Activated T-cell treated with anti-CD3 and anti-CD28 coated beads, Interleukin-2, amount 50 U/mL, for 48 hours (primary cell): ENCODE measurements around the gene PNPLA6.
"Not testable (repeated sequence)": the region's sequence is repeated elsewhere in the genome, so short reads cannot be mapped to it uniquely, and the experiment has no call there.

Experiments used
- DNase-seq, 2 experiments: peaks; one replicate each; pipeline ENCODE4 v3.0.0-alpha.2; 2020

The PNPLA6 gene

DNA sequence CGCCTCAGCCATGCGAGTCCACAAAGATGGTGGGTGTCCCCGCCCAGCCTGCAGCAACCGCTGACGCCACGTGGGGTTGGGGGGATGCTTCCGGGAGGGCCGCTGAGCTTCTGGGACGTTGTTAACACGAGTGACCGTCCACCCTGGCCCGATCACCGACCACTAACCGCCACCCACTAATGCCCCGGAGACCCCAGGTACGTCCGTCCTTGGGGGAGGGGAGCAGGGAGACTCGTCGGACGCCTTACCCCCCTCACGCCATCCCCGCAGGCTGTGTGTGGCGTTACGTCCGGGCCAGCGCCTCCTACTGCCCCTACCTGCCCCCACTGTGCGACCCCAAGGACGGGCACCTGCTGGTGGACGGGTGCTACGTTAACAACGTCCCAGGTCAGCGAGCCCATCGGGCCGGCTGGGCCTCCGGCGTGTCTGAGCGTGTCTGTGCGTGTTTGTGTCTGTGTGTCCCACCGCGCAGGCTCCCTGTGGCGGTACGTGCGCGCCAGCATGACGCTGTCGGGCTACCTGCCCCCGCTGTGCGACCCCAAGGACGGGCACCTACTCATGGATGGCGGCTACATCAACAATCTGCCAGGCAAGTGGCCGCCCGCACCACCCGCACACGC lies 21.3 kb downstream of the PNPLA6 start:
- no peak for DNase-seq

DNA sequence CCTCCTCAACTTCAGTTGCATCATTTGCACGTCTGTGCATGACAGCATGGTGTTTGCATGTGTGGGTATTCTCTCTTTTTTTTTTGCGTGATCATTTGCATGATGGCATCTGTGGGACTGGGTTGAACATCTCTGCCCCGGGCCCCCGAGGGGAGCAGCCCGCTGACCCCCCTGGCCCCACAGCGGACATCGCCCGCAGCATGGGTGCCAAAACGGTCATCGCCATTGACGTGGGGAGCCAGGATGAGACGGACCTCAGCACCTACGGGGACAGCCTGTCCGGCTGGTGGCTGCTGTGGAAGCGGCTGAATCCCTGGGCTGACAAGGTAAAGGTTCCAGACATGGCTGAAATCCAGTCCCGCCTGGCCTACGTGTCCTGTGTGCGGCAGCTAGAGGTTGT lies 23.1 kb downstream of the PNPLA6 start:
- DNase-seq, result no peak

DNA sequence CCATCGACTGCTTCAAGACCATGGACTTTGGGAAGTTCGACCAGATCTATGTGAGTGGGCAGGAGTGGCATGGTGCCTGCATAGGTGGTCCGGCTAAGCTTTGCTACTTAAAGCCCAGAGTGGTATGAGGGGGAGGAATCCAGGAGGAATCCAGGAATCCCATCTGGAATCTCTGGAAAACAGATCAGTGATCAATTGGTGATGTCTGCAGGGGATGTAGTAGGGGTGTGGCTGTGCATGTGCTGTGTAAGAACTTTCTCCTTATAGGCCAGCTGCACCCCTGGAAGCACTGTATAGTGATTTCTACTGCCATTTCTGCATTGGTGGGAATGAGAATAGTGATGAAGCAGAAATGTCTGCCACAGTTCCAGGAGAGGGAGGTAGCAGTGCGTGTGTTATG lies 23.6 kb downstream of the PNPLA6 start:
- no peak for DNase-seq

DNA sequence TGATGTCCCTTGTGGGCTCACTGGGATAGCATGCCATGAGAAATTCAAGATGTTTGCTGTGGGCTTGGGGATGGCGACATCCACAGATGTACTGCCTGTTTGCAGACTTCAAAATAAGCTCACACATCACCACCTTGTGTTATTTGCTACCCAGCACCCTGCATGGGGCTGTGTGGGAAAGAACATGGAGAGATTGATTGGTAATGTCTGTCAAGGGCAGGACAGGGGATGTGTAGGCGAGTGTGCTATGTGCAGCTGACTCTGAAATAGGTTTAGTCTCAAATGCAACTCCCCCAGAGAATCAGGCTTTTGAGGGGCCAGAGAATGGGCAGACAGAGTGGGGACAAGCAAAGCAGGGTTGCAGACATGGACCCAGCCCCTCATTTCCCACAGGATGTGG lies 24.7 kb downstream of the PNPLA6 start:
- no peak for DNase-seq

DNA sequence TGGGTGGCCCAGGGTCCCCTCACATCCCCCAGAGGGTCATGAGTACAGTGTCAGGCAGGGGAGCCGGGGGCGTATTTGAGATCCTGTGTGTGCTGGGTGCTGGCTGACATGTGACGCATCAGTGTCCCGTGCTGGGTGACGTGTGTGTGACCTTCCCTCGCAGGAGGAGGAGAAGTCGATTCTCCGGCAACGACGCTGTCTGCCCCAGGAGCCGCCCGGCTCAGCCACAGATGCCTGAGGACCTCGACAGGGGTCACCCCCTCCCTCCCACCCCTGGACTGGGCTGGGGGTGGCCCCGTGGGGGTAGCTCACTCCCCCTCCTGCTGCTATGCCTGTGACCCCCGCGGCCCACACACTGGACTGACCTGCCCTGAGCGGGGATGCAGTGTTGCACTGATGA lies 25.8 kb downstream of the PNPLA6 start:
- no peak for DNase-seq

DNA sequence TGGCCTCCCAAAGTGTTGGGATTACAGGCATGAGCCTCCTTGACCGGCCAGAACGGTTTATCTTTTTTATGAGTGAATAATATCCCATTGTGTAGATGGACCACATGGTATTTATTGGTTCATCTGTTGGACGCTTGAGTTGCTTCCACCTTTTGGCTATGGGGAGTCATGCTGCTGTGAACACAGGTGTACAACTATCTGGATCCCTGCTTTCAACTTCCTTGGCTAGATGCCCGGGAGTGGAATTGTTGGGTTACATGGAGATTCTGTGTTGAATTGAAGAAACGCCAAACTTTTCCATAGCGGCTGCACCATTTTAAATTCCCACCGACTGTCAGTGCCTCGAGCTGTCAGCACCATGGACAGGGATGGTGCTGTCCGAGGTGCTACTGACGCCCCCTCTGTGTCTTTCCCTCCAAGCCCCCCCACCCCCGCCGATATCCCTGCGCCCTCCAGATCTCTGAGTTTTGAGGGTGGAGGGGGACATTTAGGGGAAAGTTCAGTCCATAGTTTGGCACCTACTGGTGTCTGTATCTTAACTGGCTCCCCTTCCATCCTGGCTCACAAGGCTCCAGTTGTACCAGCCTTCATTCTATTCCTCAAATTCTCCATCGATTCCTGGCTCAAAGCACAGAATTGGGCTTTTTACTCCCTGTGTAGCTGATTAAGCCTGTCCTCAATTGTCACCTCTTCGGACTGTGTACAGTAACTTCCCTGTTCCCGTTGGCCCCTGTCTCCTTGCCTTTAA lies 27.3 kb downstream of the PNPLA6 start:
- DNase-seq, result no peak

DNA sequence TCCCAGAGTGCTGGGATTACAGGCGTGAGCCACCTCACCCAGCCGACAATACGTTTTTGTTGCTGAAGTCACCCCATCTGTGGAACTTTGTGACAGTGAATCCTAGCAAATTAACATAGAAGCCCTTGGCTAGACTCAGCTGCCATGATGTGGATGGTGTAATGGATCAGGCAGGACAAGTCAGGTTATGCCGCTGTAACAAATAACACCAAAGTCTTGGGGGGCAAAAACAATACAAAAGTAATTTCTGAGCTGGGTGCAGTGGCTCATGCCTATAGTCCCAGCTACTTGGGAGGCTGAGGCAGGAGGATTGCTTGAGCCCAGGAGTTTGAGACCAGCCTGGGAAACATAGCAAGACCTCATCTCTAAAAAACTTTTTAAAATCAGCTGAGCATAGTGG lies 29.3 kb downstream of the PNPLA6 start:
- no peak for DNase-seq

DNA sequence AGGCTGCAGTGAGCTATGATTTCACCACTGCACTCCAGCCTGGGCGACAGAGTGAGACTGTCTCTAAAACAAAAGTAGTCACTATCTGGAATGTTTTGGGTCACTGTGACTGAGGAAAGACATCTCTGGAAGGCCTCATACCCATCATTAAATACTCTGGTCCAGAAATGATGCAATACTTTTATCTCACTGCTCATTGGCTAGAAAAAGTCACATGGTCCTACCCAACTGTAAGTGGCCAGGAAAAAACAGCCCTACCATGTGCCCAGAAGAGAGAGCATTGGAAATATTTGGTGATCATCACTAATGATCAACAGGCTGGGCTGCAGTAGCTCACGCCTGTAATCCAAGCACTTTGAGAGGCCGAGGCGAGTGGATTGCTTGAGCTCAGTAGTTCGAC lies 29.8 kb downstream of the PNPLA6 start:
- no peak for DNase-seq

DNA sequence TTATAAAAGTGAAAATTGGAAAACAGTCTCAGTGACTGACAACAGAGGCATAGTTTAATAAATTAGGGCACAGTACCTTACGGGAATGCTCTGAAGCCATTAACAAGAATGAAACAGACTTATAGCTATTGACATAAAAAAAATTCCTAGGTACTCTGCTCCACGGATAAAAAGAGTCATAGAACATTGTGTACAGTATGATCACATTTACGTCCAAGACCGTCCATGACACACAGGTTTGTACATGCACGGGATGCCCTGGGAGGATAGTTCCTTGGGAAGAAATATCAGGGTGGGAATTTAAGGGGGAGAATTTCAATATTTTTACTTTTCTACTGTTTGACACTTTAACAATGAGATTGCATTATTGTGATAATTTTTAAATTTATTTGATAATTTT lies 35.2 kb downstream of the PNPLA6 start:
- no peak for DNase-seq

DNA sequence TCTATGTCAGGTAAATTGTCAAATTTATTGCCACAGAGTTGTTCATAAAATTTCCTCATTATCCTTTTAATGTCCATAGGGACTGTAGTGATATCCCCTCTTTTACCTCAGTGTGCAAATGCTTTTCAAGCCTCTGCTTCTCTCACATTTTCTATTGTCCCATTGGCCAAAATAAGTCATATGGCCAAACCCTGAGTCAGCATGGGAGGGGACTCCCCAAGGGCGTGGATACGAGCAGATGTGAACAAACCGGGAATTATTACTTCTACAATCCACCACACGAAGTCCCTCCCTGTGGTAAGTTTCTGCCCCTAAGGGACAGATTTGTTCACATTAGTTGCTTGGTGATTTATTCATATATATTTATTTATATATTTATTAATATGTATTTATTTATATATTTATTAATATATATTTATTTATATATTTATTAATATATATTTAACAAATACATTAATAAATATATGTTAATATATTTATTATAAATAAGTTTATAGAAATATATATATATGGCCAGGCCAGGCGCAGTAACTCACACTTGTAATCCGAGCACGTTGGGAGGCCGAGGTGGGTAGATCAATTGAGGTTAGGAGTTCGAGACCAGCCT lies 40.0 kb downstream of the PNPLA6 start:
- DNase-seq, result no peak

DNA sequence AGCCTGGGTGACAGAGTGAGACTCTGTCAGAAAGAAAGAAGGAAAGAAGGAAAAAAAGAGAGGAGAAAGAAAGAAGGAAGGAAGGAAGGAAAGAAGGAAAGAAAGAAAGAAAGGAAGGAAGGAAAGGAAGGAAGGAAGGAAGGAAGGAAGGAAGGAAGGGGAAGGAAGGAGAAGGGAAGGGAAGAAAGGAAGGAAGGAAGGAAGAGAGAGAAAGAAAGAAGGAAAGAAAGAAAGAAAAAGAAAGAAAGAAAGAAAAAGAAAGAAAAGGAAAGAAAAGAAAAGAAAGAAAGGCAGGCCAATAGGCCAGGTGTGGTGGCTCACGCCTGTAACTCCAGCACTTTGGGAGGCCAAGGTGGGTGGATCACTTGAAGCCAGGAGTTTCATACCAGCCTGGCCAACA lies 41.9 kb downstream of the PNPLA6 start:
- not testable (repeated sequence) for DNase-seq

DNA sequence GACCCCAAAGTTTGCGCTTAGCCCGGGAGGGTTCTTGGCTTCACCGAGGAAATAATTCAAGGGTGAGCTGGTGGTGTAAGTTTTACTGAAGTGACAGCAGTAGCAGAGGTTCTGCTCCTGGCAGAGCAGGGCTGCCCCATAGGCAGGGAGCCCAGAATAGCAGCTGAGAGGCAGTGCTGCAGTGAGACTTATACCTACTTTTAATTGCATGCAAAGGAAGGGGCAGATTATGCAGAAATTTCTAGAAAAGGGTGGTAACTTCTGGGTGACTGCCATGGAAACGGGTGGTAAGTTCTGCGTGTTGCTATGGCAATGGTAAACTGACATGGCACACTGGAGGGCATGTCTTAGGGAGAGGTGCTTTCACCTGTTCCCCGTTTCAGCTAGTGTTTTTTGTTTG lies 42.6 kb downstream of the PNPLA6 start:
- DNase-seq, result no peak

DNA sequence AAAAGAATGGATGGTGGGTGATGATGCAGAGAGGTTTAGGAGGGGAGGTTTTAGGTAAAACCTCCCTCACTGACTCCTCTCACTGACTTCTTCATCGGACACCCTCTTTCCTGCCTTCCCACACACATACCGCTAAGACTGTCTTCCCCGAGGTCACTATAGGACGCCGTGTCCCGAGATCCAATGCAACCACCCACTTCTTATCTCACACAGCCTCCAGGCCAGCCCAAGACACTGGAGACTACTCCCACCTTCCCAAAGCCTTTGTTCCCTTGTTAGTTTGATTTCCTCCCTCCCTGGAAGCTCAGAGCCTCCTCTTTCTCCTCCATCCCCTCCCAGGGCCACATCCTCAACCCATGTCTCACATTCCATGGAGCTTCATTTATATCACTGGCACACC lies 43.7 kb downstream of the PNPLA6 start:
- DNase-seq, result no peak

DNA sequence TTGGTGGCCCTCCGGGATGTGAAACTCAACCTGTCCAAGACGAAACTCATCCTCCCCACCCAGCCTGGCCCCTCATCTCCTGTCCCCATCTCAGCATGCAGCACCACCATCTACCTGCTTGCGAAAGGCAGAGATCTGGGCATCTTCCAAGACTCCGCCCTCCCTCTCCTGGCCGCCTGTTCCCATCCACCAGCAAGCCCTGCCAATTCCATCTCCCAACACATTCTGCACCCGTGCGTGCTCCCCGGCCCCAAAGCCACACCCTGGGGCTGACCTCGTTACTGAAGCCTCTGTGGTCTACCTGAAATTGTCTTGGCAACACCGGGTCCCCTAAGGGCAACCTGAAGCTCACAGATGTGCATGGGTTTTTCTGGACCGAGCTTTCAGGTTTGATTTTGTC lies 46.9 kb downstream of the PNPLA6 start:
- no peak for DNase-seq

DNA sequence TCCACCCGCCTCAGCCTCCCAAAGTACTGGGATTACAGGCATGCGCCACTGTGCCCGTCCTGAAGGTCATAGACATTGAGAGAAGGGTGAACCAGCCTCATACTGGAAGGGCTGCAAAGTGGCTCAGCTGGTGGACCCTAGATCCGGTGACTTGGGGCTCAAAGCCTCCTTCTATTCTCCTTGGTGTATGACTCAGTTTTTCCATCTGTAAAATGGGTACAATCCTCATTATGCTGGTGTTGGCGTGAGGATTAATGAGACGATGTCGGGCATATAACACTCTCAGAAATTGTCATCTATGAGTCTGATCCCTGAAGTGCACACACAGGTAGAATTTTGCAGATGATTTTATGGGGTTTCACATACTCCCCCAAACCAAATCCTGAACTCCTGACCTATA lies 54.3 kb downstream of the PNPLA6 start:
- no peak for DNase-seq

DNA sequence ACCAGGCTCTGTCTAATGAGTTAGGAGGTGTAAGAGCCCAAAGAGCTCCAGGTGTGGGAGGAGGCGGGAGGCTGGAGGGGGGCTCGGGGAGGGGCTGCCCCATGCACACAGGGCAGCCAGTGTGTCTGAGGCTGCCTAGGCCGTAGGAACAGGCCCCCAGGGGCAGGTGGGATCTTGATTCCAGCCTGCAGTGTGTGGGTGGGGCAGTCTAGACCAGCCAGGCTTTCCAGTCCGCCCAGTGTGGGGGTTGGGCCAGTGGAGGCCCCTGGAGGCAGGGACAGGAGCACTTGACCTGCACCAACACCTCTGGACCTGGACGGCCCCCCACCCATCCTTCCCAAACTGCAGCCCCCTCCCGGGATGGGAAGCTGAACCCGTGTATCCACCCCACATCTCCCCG lies 54.7 kb downstream of the PNPLA6 start:
- DNase-seq, result no peak

DNA sequence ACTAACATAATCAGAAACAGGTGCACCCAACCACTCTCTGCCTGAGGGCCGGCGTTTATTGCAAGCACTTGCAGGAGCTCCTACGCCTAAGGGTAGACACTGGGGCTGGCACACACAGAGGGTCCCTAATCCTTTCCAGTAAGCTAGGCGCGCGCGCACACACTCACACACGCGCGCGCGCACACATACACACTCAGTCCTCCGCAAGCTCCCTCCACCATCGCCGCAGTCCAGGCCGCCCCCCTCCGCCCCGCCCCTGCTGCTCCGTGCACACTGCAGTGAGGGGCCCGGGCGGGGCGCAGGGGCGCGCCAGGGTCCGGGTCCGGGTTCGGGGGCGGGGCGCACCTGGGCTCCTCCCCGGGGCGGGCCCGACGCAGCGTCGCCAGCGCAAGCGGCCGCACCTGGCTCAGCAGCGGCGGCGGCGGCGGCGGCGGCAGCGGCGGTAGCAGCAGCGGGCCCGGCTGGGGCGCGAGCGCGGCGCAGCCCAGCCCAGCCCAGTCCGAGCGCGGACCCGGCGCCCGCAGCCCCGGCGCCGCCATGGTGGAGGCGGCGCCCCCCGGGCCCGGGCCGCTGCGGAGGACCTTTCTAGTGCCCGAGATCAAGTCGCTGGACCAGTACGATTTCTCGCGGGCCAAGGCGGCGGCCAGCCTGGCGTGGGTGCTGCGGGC lies 60.1 kb downstream of the PNPLA6 start, which contains the start of gene CAMSAP3:
Gene CAMSAP3, plus strand, starts transcription at position 398 of the 668 bp plus-strand sequence. Its CDS starts 140 bp downstream, at position 538.
- peak; percentile 45 to 69 for DNase-seq

DNA sequence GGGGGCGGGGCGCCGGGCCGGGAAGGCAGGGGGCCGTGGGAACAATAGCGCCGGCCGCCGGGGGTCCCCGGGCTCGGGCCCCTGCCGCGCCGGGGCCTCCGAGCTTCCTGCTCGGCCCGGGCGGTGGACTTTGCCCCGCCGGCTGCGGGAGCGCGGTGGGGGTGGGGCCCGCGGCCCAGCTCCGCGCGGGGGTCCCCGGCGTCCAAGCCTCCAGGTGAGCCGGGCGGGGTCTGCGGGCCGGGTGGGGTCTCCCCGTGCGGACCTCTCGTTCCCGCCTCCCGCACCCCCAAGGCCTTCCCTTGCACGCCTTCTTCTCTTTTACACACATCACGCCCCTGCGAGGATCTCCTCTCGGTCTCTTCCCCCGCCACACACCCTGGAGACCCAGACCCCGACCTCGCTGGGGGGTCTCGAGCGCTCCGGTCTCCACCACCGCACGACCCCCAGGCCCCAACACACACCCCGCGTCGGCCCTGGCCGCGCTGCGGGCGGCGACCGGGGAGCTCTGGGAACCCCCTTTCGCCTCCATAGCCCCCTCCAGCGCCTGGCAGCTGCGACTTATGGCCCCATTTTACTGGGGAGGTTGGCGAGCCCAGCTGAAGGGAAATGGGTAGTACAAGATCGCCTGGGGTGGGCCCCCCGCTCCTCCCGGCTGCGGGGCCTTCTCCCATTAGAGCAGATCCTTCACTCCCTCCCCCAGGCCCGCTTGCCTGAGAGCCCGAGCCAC lies 60.9 kb downstream of the PNPLA6 start:
- DNase-seq, result no peak

DNA sequence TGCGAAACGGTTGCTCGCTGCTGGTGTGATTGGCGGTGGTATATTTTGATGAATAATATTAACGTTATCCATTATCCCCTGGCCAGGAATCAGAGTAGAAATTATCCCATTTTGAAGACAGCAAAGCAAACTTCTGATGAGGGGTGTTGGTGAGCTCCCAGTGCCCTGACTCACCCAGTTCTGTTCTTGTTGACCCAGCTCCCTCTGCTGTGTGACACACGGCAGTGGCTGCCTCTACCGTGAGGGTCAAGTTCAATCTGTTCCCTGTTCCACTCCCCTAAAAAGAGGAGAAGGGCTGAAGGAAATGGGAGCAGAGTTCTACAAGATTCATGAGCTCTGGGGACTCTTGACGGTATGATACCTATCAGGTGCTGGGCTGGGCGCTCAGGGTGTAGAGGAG lies 62.2 kb downstream of the PNPLA6 start:
- no peak for DNase-seq

DNA sequence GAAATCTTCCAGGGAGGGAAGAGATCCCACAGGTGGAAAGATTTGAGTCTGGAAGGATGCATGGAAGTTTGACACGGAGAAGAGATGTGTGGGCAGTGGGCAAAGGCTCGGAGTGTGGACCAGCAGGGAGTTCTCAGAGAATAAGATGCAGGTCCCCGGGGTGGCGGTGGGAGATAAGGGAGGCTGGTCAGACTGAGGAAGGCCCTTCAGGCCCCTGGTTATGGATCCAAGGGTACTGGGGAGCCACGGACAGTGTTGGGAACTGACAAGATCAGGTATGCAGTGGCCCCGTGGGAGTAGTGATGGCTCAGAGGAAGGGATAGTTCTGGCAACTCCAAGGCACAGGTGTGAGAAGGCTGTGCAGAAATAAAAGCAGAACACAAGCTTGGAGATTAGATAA lies 62.7 kb downstream of the PNPLA6 start:
- DNase-seq, result no peak

DNA sequence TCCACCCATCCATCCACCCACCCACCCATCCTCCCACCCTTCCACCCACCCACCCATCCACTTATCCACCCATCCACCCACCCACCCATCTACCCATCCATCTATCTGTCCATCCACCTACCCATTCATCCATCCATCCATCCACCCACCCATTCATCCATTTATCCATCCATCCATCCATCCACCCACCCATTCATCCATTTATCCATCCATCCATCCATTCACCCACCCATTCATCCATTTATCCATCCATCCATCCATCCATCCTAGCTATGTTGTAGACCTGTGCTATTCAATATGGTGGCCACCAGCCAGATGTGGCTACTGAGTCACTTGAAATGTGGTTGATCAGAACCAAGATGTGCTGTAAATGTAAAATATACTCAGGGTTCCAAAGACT lies 65.2 kb downstream of the PNPLA6 start:
- DNase-seq, result no peak

DNA sequence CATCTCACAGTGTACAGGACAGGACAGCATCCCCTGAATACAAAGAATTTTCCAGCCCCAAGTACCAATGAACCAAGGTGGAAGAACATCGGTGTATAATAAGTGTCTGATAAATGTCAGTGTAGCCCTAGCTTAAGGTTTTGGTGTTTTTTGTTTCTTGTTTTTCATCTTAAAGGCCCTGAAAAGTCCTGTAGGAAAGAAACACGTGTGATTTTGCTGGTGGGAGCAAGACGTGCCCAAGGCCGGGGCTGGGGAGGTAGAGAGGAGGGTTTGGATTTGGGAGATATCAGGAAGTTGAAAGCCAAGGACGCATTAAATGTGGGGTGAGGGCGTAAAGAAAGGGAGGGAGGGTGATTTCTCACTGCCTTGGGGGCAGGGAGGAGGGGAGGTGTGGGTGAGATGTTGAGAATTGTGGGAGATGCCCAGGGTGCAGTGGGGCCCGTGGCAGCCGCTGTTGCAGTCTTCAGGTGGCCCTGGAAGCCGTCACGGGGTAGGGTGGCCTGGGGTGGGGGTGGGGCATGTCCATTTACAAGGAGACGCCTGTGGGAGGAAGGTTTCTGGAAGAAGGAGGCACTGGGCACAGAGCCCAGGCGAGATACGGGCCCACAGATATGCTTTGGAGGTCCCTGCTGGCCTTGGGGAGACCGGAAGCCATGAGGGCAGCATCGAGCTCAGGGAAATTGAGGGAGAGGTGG lies 66.9 kb downstream of the PNPLA6 start:
- no peak for DNase-seq
